Heart left ventricle (tissue), 16 donors: ENCODE measurements around the gene CHKA. TPM values are rescaled to one million over a fixed set of nuclear protein-coding genes. Genes with fewer than 3 reads are reported as not detected.
A peak's percentile ranks its signal among the peaks of the same experiment; 100 is the strongest.

Experiments
- ATAC-seq, 4 donors: fragments of 200-7000 bp; cut with Tn5 transposase; one replicate each; pipeline ENCODE4 v1.9.1; 2020 to 2022; ENCODE audit warnings: moderate library complexity in 4 of 4, mild to moderate bottlenecking in 3 of 4, moderate number of reproducible peaks in 1 of 4
- DNase-seq, 5 donors: peaks; one replicate each; pipeline ENCODE4 v3.0.0-alpha.2; 2020
- H3K27ac ChIP-seq, 12 donors: fragments of 200-600 bp; sonication (generic) in 4 of 12; one replicate each; pipeline versions ENCODE4 v1.5.0 to v1.8.0; 2016 to 2022; ENCODE audit warnings: mild to moderate bottlenecking in 2 of 12
- H3K27me3 ChIP-seq, 9 donors: fragments of 200-600 bp; sonication (generic) in 2 of 9; one replicate each; pipeline versions ENCODE4 v1.5.1 to v1.8.0; 2016 to 2022; ENCODE audit warnings: mild to moderate bottlenecking in 3 of 9
- H3K36me3 ChIP-seq, 9 donors: fragments of 200-600 bp; sonication (generic) in 2 of 9; one replicate each; pipeline versions ENCODE4 v1.5.0 to v1.8.0; 2018 to 2022; ENCODE audit warnings: mild to moderate bottlenecking in 2 of 9
- H3K4me1 ChIP-seq, 12 donors: fragments of 200-600 bp; sonication (generic) in 4 of 12; one replicate each; pipeline versions ENCODE4 v1.5.0 to v1.8.0; 2016 to 2022; ENCODE audit warnings: mild to moderate bottlenecking in 3 of 12
- H3K4me3 ChIP-seq, 12 donors: fragments of 200-600 bp; sonication (generic) in 4 of 12; one replicate each; pipeline versions ENCODE4 v1.5.0 to v1.8.0; 2017 to 2022; ENCODE audit warnings: mild to moderate bottlenecking in 9 of 12, moderate library complexity in 4 of 12
- H3K9me3 ChIP-seq, 12 donors: fragments of 200-600 bp; sonication (generic) in 4 of 12; one replicate each; pipeline versions ENCODE4 v1.5.0 to v1.8.0; 2016 to 2022; ENCODE audit warnings: mild to moderate bottlenecking in 1 of 12
- POLR2A ChIP-seq, 2 donors: fragments of 450-650 bp; IDR thresholded peaks; one replicate each; pipeline ENCODE4 v1.6.1; 2017; ENCODE audit warnings: antibody characterized with exemption in 2 of 2, mild to moderate bottlenecking in 2 of 2, moderate library complexity in 2 of 2
- WGBS, 4 donors: extraction: QIAGEN DNeasy Blood & Tissue Kit in 2 of 4; methylation state at CpG; one replicate each; pipeline versions ENCODE4 v1.1.5 to v1.1.7; 2013 to 2018; 5-methylcytosine and 5-hydroxymethylcytosine counted together
- intact Hi-C, 10 donors: fragments of 100-400 bp; cut with DNase I; formaldehyde crosslinking; loops; one replicate each; pipeline versions ENCODE4 v1.11.1 to v1.14.2; 2022
- polyA plus RNA-seq, 2 donors: library from polyadenylated mRNA; stranded (reverse); fragments of 200-250 nt; gene quantifications; one replicate each; pipeline ENCODE4 v1.2.3, GENCODE V29; 2013
- total RNA-seq, 9 donors: library from RNA; depleted of rRNA in 2 of 9; stranded (reverse); fragments of >200 nt in 2 of 9; fragmentation: NEBNext Ultra II Directional in 3 of 9; extraction: Animal tissue kit (Norgen Biotek cat#: 25700) in 3 of 9; gene quantifications; one replicate each; pipeline versions ENCODE4 v1.1.0 to v1.2.4, GENCODE V29; 2016 to 2023
- TF ChIP-seq, protein P1 (sequence below), 12 donors: fragments of 200-600 bp; sonication (generic) in 4 of 12; IDR thresholded peaks; one replicate each; pipeline versions ENCODE4 v1.5.0 to v1.8.0; 2018 to 2022; ENCODE audit warnings: antibody characterized with exemption in 12 of 12, mild to moderate bottlenecking in 5 of 12
- donor health status: ischemic (EF 13 %, LVEDD 7.1; RV severe dilation, severe dysfunction).
- donor health status: healthy with polysubstance abuse.
- donor health status: DM: no; HTN: yes; CAD: no.
- donor health status: DM: no; HTN: no; CAD: no.
- donor health status: ischemic (EF 25% LVEDD 6.9; RV normal size, moderate dysfunction).
- donor health status: ischemic (EF 25% LVEDD 5.7; RV mildly dilated, moderate dysfunction).
- donor health status: healthy.
- donor health status: DM: yes; HTN: yes; CAD: no.
- donor health status: ischemic (EF 35%, LVEDD 5.7; RV mildly dilated, moderate dysfunction).
- donor health status: nonischemic (EF 11% LVEDD 7.7; RV severe dilation, severe dysfunction).
- donor health status: DM: yes; HTN: yes; CAD: no.
- donor health status: PGD.
- donor health status: ischemic (EF 29% LVEDD 5.4; RV normal size, mild dysfunction).
- donor health status: nonischemic (EF 23%, LVEDD 6.1; RV moderate dilation, normal function).

CHKA gene
- total and polyA plus RNA-seq, 11 donors = 6.1 to 22.9 (median 9.1) TPM

DNA sequence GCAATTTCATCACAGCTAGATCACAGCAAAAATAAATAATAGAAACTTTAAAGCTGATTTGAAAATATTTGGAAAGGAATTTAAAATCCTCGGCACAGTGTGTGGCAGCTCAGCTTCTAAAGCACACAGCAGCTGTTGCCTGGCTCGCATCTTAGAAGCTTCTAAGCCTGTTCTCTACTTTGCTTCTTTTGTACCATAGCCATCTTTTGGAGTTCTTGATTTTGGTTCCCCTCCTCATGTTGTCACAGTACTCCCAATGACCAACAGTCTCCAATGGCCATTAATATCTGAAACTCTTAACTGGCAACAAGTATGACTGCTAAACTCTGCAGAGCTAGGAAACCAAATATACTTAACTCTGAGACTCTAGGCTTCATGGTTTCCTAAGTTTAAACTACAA lies 28.8 kb downstream of the CHKA start:
- no peak for TF ChIP-seq POLR2A (IDR thresholded peaks at IDR 0.05)
- TF ChIP-seq, protein P1, sequence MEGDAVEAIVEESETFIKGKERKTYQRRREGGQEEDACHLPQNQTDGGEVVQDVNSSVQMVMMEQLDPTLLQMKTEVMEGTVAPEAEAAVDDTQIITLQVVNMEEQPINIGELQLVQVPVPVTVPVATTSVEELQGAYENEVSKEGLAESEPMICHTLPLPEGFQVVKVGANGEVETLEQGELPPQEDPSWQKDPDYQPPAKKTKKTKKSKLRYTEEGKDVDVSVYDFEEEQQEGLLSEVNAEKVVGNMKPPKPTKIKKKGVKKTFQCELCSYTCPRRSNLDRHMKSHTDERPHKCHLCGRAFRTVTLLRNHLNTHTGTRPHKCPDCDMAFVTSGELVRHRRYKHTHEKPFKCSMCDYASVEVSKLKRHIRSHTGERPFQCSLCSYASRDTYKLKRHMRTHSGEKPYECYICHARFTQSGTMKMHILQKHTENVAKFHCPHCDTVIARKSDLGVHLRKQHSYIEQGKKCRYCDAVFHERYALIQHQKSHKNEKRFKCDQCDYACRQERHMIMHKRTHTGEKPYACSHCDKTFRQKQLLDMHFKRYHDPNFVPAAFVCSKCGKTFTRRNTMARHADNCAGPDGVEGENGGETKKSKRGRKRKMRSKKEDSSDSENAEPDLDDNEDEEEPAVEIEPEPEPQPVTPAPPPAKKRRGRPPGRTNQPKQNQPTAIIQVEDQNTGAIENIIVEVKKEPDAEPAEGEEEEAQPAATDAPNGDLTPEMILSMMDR (IDR thresholded peaks at IDR 0.05) = no peak
- no peak overlapping the region for H3K4me3 ChIP-seq
- H3K27ac ChIP-seq = no peak overlapping the region
- H3K9me3 ChIP-seq = no peaks in the 10 kb centered on the region
- intact Hi-C loops = no loop called here
- H3K36me3 ChIP-seq = peaks cover 0 to 4% (median 0%) of the 10 kb centered on the region in 9 donors
- H3K4me1 ChIP-seq = peaks cover 0 to 17% (median 7%) of the 10 kb centered on the region in 12 donors
- ATAC-seq = no peak
- 85 to 98% (median 91%) methylated on average over 2 of the region's 2 CpGs for WGBS, 4 donors
- no peaks in the 10 kb centered on the region for H3K27me3 ChIP-seq
- DNase-seq = no peak

GRCh38 chr11:68090706-68091105 lies 30.5 kb downstream of the CHKA start:
- DNase-seq (peak in 1 of 5 donors; percentile 33), ATAC-seq (peak; percentile 68 to 87 (median 80))
- Histone ChIP-seq H3K4me1 (peaks cover 0 to 17% (median 7%) of the 10 kb centered on the region in 12 donors), H3K9me3 (no peaks in the 10 kb centered on the region), H3K36me3 (peaks cover 0 to under 1% (median 0%) of the 10 kb centered on the region in 9 donors), H3K4me3 (no peak overlapping the region), H3K27ac (peak overlapping the region in 1 of 12 donors; percentile 38), H3K27me3 (no peaks in the 10 kb centered on the region)
- intact Hi-C loops = no loop called here
- 32 to 39% (median 33%) methylated on average over 6 of the region's 6 CpGs for WGBS, 4 donors
- TF ChIP-seq, protein P1 (IDR thresholded peaks at IDR 0.05) = no peak
- no peak for TF ChIP-seq POLR2A (IDR thresholded peaks at IDR 0.05)

GRCh38 chr11:68090287-68090686 lies 30.9 kb downstream of the CHKA start:
- intact Hi-C loops = no loop called here

GRCh38 chr11:68089679-68090078 lies 31.5 kb downstream of the CHKA start:
- Histone ChIP-seq H3K36me3 (no peaks in the 10 kb centered on the region), H3K9me3 (no peaks in the 10 kb centered on the region), H3K4me3 (no peak overlapping the region), H3K27me3 (no peaks in the 10 kb centered on the region), H3K27ac (no peak overlapping the region), H3K4me1 (peaks cover 0 to 17% (median 7%) of the 10 kb centered on the region in 12 donors)
- intact Hi-C loops = no loop called here
- DNase-seq = no peak
- TF ChIP-seq, protein P1 (IDR thresholded peaks at IDR 0.05) = no peak
- no peak for TF ChIP-seq POLR2A (IDR thresholded peaks at IDR 0.05)
- ATAC-seq = no peak
- WGBS, 4 donors = 87 to 95% (median 92%) methylated on average over 8 of the region's 8 CpGs

More at GRCh38 chr11:68090287-68090686, 30.9 kb downstream of the CHKA start:
- H3K4me1 ChIP-seq = peaks cover 0 to 17% (median 7%) of the 10 kb centered on the region in 12 donors
- peak overlapping the region in 1 of 12 donors; percentile 38 for H3K27ac ChIP-seq
- 68 to 80% (median 74%) methylated on average over 1 of the region's 1 CpG for WGBS, 4 donors
- no peaks in the 10 kb centered on the region for H3K9me3 ChIP-seq
- H3K36me3 ChIP-seq = no peaks in the 10 kb centered on the region
- TF ChIP-seq POLR2A (IDR thresholded peaks at IDR 0.05) = no peak
- TF ChIP-seq, protein P1 (IDR thresholded peaks at IDR 0.05) = no peak
- no peak overlapping the region for H3K4me3 ChIP-seq
- DNase-seq = no peak
- no peaks in the 10 kb centered on the region for H3K27me3 ChIP-seq
- ATAC-seq = no peak
